Fibroblast of lung (primary cell): ENCODE results near the gene AFAP1L2.

Experiments
- CTCF ChIP-seq, 2 donors: IDR thresholded peaks in 1 of 2; conservative IDR thresholded peaks in 1 of 2; 1 replicate in 1 of 2; 2 replicates in 1 of 2; pipeline ENCODE4 v1.5.1; 2011 to 2012; ENCODE audit warnings: low read length in 2 of 2, control low read depth in 1 of 2, inconsistent platforms in 1 of 2, low read depth in 1 of 2, mild to moderate bottlenecking in 1 of 2
- EZH2 ChIP-seq: IDR thresholded peaks from 2 replicates; pipeline ENCODE4 v1.5.1; 2012; ENCODE audit warnings: low read length, control low read depth, mild to moderate bottlenecking; ENCODE audit errors: missing control alignments

GRCh38 chr10:114313139-114313538, 91.2 kb downstream of the AFAP1L2 start:
- TF ChIP-seq CTCF (conservative IDR thresholded peaks at IDR 0.05 in 1 of 2, IDR thresholded peaks at IDR 0.05 in 1 of 2; ENCODE audit: low read depth in 1 of 2, low read length in 2 of 2) (no peak), EZH2 (no peak)
